ENCODE results near the gene ANXA2R. TPM values are rescaled to one million over a fixed set of nuclear protein-coding genes. Genes with fewer than 3 reads are reported as not detected.
"Not testable (repeated sequence)": the region's sequence is repeated elsewhere in the genome, so short reads cannot be mapped to it uniquely, and the experiment has no call there.

ANXA2R gene
- total RNA-seq, 1 experiment from 2014 or later: 8.9 TPM

DNA sequence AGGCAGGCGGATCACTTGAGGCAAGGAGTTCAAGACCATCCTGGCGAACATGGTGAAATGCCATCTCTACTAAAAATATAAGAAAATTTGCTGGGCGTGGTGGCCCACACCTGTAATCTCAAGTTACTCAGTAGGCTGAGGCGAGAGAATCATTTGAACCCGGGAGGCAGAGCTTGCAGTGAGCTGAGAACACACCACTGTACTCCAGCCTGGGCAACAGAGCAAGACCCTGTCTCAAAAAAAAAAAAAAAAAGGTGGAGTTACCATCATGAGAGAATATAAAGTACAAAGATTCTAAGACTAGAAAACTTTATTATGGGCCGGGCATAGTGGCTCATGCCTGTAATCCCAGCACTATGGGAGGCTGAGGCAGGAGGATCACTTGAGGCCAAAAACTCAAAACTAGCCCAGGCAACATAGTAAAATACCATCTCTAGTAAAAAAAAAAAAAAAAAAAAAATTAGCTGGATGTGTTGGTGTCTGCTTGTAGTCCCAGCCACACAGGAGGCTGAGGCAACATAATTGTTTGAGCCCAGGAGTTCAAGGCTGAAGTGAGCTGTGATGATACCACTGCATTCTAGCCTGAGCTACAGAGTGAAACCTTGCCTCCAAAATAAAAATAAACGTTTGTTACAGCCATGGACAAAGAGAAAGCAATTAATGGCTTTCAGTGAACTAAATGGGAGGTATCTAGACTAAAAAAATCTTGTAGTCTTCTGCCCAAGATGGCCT, 12.9 kb downstream of the ANXA2R start:
- TF ChIP-seq EZH2phosphoT487 (IDR thresholded peaks at IDR 0.05; ENCODE audit: borderline replicate concordance, low read length): no peak
- BruUV-seq (replicated peaks): no TSS peak
- no peak for ATAC-seq
- CTCF ChIA-PET: interaction anchor here (0.6 to 0.7 kb wide), 2 partner anchors 26 to 118 kb away, joined by 4 to 5 read pairs; no protein-coding TSS in a partner anchor
- Histone ChIP-seq H3F3A (ENCODE audit: low read length, unreplicated experiment) (no peaks in the 10 kb centered on the region), H3K9me2 (replicated peaks; ENCODE audit: low read length) (no peaks in the 10 kb centered on the region), H4K20me1 (ENCODE audit: low read length) (no peaks in the 10 kb centered on the region), H3K4me3 (ENCODE audit: low read length) (no peak overlapping the region), H3K79me2 (ENCODE audit: low read length) (peaks cover 22% of the 10 kb centered on the region), H3K27me3 (ENCODE audit: low read length) (no peaks in the 10 kb centered on the region), H3K36me3 (ENCODE audit: low read depth, low read length) (no peaks in the 10 kb centered on the region), H3K4me1 (ENCODE audit: insufficient read depth, low read length) (peaks cover 8% of the 10 kb centered on the region; the same call in 1 of the 2 replicates), H2AFZ (ENCODE audit: low read length) (no peak overlapping the region), H3K9me3 (ENCODE audit: low read length) (no peaks in the 10 kb centered on the region), H3K4me2 (ENCODE audit: low read length) (no peak overlapping the region), H3K27ac (ENCODE audit: low read length) (no peak overlapping the region), H3K9ac (ENCODE audit: low read length) (no peak overlapping the region)
- intact Hi-C loops (cut with micrococcal nuclease): no loop called here
- POLR2A ChIA-PET (ENCODE audit: unreplicated experiment): no interaction called here
- no peak for DNase-seq

DNA sequence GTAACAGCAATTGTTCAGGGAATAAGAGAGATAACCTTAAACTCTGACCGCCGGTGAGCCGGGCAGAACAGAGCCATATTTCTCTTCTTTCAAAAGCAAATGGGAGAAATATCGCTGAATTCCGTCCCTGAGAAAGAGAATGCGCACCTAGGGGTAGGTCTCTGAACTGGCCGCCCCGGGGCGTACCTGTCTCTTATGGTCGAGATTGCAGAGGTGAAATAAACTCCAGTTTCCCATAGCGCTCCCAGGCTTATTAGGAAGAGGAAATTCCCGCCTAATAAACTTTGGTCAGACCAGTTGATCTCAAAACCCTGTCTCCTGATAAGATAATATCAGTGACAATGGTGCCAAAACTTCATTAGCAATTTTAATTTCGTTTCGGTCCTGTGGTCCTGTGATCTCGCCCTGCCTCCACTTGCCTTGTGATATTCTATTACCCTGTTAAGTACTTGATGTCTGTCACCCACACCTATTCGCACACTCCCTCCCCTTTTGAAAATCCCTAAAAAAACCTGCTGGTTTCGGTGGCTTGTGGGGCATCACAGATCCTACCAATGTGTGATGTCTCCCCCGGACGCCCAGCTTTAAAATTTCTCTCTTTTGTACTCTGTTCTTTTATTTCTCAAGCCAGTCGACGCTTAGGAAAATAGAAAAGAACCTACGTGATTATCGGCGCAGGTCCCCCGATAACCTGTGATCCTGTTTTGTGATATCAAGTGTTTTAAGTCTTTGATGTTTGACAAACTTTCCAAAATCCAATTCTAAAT, 14.8 kb downstream of the ANXA2R start:
- H4K20me1 ChIP-seq (ENCODE audit: low read length); H3F3A ChIP-seq (ENCODE audit: low read length, unreplicated experiment); H2AFZ ChIP-seq (ENCODE audit: low read length); intact Hi-C loops (cut with micrococcal nuclease); ATAC-seq; H3K27me3 ChIP-seq (ENCODE audit: low read length); DNase-seq; BruUV-seq (replicated peaks); H3K9me3 ChIP-seq (ENCODE audit: low read length); H3K9ac ChIP-seq (ENCODE audit: low read length); H3K4me2 ChIP-seq (ENCODE audit: low read length); H3K9me2 ChIP-seq (replicated peaks; ENCODE audit: low read length); CTCF ChIA-PET; H3K27ac ChIP-seq (ENCODE audit: low read length); H3K4me3 ChIP-seq (ENCODE audit: low read length); H3K36me3 ChIP-seq (ENCODE audit: low read depth, low read length); POLR2A ChIA-PET (ENCODE audit: unreplicated experiment): not testable (repeated sequence)
- Histone ChIP-seq H3K4me1 (ENCODE audit: insufficient read depth, low read length) (peaks cover 21% of the 10 kb centered on the region), H3K79me2 (ENCODE audit: low read length) (peaks cover 31% of the 10 kb centered on the region)

DNA sequence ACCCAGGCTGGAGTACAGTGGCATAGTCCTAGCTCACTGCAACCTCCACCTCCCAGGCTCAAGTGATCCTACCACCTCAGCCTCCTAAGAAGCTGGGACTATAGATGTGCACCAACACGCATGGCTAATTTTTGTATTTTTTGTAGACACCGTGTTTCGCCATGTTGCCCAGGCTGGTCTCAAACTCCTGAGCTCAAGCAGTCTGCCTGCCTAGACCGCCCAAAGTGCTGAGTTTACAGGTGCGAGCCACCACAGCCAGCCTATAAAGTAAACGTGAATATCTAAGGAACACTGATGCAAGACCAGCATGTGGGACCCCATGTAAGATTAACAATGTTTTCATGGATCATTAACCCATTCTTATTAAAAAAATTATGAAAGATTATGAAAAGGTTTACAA, 15.9 kb downstream of the ANXA2R start:
- Histone ChIP-seq H3K4me2 (ENCODE audit: low read length) (no peak overlapping the region), H3K9me3 (ENCODE audit: low read length) (no peaks in the 10 kb centered on the region), H3K27ac (ENCODE audit: low read length) (no peak overlapping the region), H3K4me3 (ENCODE audit: low read length) (no peak overlapping the region), H3K4me1 (ENCODE audit: insufficient read depth, low read length) (peaks cover 22% of the 10 kb centered on the region), H2AFZ (ENCODE audit: low read length) (no peak overlapping the region), H3F3A (ENCODE audit: low read length, unreplicated experiment) (peaks cover 4% of the 10 kb centered on the region), H3K9ac (ENCODE audit: low read length) (no peak overlapping the region), H4K20me1 (ENCODE audit: low read length) (no peaks in the 10 kb centered on the region), H3K27me3 (ENCODE audit: low read length) (no peaks in the 10 kb centered on the region), H3K9me2 (replicated peaks; ENCODE audit: low read length) (no peaks in the 10 kb centered on the region), H3K79me2 (ENCODE audit: low read length) (peaks cover 40% of the 10 kb centered on the region), H3K36me3 (ENCODE audit: low read depth, low read length) (no peaks in the 10 kb centered on the region)
- TF ChIP-seq EZH2 (IDR thresholded peaks at IDR 0.05; ENCODE audit: low read length, unreplicated experiment): no peak
- TF ChIP-seq, protein P1, sequence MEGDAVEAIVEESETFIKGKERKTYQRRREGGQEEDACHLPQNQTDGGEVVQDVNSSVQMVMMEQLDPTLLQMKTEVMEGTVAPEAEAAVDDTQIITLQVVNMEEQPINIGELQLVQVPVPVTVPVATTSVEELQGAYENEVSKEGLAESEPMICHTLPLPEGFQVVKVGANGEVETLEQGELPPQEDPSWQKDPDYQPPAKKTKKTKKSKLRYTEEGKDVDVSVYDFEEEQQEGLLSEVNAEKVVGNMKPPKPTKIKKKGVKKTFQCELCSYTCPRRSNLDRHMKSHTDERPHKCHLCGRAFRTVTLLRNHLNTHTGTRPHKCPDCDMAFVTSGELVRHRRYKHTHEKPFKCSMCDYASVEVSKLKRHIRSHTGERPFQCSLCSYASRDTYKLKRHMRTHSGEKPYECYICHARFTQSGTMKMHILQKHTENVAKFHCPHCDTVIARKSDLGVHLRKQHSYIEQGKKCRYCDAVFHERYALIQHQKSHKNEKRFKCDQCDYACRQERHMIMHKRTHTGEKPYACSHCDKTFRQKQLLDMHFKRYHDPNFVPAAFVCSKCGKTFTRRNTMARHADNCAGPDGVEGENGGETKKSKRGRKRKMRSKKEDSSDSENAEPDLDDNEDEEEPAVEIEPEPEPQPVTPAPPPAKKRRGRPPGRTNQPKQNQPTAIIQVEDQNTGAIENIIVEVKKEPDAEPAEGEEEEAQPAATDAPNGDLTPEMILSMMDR (conservative IDR thresholded peaks at IDR 0.05; ENCODE audit: low read depth, low read length): no peak
- no peak for TF ChIP-seq EZH2phosphoT487 (IDR thresholded peaks at IDR 0.05; ENCODE audit: borderline replicate concordance, low read length)
- intact Hi-C loops (cut with micrococcal nuclease): no loop called here
- BruUV-seq (replicated peaks): no TSS peak
- CTCF ChIA-PET: interaction anchor here (0.6 kb wide), 1 partner anchor 82 kb away, joined by 4 read pairs; no protein-coding TSS in a partner anchor
- ATAC-seq (no peak), DNase-seq (no peak)
- POLR2A ChIA-PET (ENCODE audit: unreplicated experiment): no interaction called here
